Upper lobe of left lung (tissue), 4 donors: ENCODE data around the gene ATP5MK.

ENCODE experiments used
- CTCF ChIP-seq, 6 experiments: fragments of 450-650 bp in 4 of 6; fragments of 200-600 bp in 2 of 6; sonication (generic) in 2 of 6; IDR thresholded peaks; one replicate each; pipeline ENCODE4 v1.5.1; 2016 to 2019; ENCODE audit warnings: antibody characterized with exemption in 6 of 6
- POLR2A ChIP-seq, 4 donors: fragments of 450-650 bp; IDR thresholded peaks; one replicate each; pipeline ENCODE4 v1.5.1; 2016 to 2017; ENCODE audit warnings: antibody characterized with exemption in 4 of 4, mild to moderate bottlenecking in 2 of 4

DNA sequence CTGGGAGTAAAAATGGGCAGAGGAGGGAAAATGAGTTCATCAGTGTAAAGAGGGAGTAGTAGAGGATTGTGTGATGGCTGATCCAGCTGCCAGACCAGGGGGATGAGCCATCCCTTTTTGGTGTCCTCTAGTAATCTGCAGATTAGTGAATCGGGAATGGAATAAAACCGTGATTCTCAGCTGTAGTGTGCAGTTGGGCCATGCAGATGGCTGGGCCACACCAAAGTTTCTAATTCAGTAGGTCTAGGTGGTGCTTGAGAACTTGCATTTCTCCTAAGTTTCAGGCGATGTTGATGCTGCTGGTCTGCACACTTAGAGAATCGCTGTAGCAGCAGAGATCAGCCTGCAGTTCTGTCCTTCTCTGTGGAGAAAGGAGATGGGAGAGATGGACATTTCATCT is 22.8 kb upstream of the ATP5MK start:
- TF ChIP-seq CTCF (IDR thresholded peaks at IDR 0.05) (no peak), POLR2A (IDR thresholded peaks at IDR 0.05) (no peak)
